Occipital lobe (tissue), 2 donors: Measurements from ENCODE around the gene MDH1. TPM values are rescaled to one million over a fixed set of nuclear protein-coding genes. Genes with fewer than 3 reads are reported as not detected.

Source experiments
- DNase-seq: peaks from one replicate; lab custom pipeline; 2025; lab: John Stamatoyannopoulos, UW
- total RNA-seq: library from RNA; depleted of rRNA; stranded (reverse); fragments of >200 nt; gene quantifications from one replicate; pipeline ENCODE4 v1.2.3, GENCODE V29; 2014

MDH1 gene
- total RNA-seq, 1 donor from 2014 or later = 162 TPM

- DNase-seq = no peak
Measured at GRCh38 chr2:63628403-63628942, 39.7 kb downstream of the MDH1 start.

- DNase-seq = no peak
Measured at GRCh38 chr2:63631501-63631900, 42.7 kb downstream of the MDH1 start.

- no peak for DNase-seq
Measured at GRCh38 chr2:63632382-63632781, 43.6 kb downstream of the MDH1 start.

GRCh38 chr2:63639344-63639743 lies 50.6 kb downstream of the MDH1 start:
- DNase-seq = no peak

- DNase-seq = no peak
Measured at GRCh38 chr2:63642946-63643345, 54.2 kb downstream of the MDH1 start.

- no peak for DNase-seq
Measured at GRCh38 chr2:63643486-63643885, 54.7 kb downstream of the MDH1 start.

- DNase-seq = no peak
Measured at GRCh38 chr2:63648632-63649031, 59.9 kb downstream of the MDH1 start.

- no peak for DNase-seq
Measured at GRCh38 chr2:63649829-63650228, 61.1 kb downstream of the MDH1 start.

- no peak for DNase-seq
Measured at GRCh38 chr2:63650756-63651155, 62.0 kb downstream of the MDH1 start.

- no peak for DNase-seq
Measured at GRCh38 chr2:63651356-63651755, 62.6 kb downstream of the MDH1 start.

GRCh38 chr2:63651861-63652651 lies 63.3 kb downstream of the MDH1 start:
- no peak for DNase-seq

- DNase-seq = no peak
Measured at GRCh38 chr2:63652652-63652985, 63.9 kb downstream of the MDH1 start.

GRCh38 chr2:63654959-63655358 lies 66.2 kb downstream of the MDH1 start:
- DNase-seq = no peak

Other genes starting within 250 kb of the MDH1 start
- 48.0 TPM for gene WDPCP, start 486 bp upstream of the MDH1 start, total RNA-seq